Motor neuron (in vitro differentiated cells): ENCODE data around the gene CDCA4. TPM values are rescaled to one million over a fixed set of nuclear protein-coding genes. Genes with fewer than 3 reads are reported as not detected.
A peak's percentile ranks its signal among the peaks of the same experiment; 100 is the strongest.
"Not testable (repeated sequence)": the region's sequence is repeated elsewhere in the genome, so short reads cannot be mapped to it uniquely, and the experiment has no call there.

ENCODE experiments used
- ATAC-seq, 8 experiments: fragments of 200-7000 bp; cut with Tn5 transposase; replicated peaks in 6 of 8; 2 replicates each; pipeline ENCODE4 v1.8.0; 2021; ENCODE audit warnings: mild to moderate bottlenecking in 8 of 8, moderate library complexity in 8 of 8
- H3K27ac ChIP-seq, 2 donors: fragments of 250-450 bp; sonication (Bioruptor Pico); 2 replicates each; pipeline ENCODE4 v1.9.0; 2021; ENCODE audit warnings: antibody characterized with exemption in 2 of 2, mild to moderate bottlenecking in 2 of 2, moderate library complexity in 1 of 2
- H3K4me1 ChIP-seq, 2 donors: fragments of 250-450 bp; sonication (Bioruptor Pico); replicated peaks in 1 of 2; 2 replicates each; pipeline ENCODE4 v1.6.1; 2021; ENCODE audit warnings: antibody characterized with exemption in 2 of 2, mild to moderate bottlenecking in 2 of 2, moderate library complexity in 1 of 2
- H3K4me3 ChIP-seq, 5 donors: fragments of 250-450 bp; sonication (Bioruptor Pico); 2 replicates each; pipeline ENCODE4 v1.9.0; 2021; ENCODE audit warnings: antibody characterized with exemption in 5 of 5, mild to moderate bottlenecking in 5 of 5, moderate library complexity in 4 of 5
- WGBS, 10 experiments: fragments of 450-650 bp; shearing (Covaris generic); methylation state at CpG; one replicate each; pipeline ENCODE4 v1.0.0; 2022; 5-methylcytosine and 5-hydroxymethylcytosine counted together
- in situ Hi-C, 9 experiments: fragments of 400-800 bp; cut with MboI; loops; one replicate each; pipeline ENCODE4 v1.15.0; 2021; ENCODE audit warnings: low sequenced_read_pairs in 9 of 9, low pct_unique_long_range_greater_than_20kb in 2 of 9; ENCODE audit not compliant: unreplicated experiment in 9 of 9
- total RNA-seq, 8 experiments: library from RNA; unstranded; fragments of 300-600 nt; gene quantifications; 2 replicates each; pipeline versions ENCODE4 v1.2.3 to v1.2.4, GENCODE V29; 2022

CDCA4 gene
- total RNA-seq, 8 experiments from 2014 or later: 4.9 to 27.0 (median 5.6) TPM

- ATAC-seq: no peak
- WGBS, 10 experiments: 58 to 100% (median 80%) methylated on average over 3 to 9 of the region's 14 CpGs; no CpG with 5 or more reads in 1 of the 10 experiments
- Histone ChIP-seq H3K27ac (no peak overlapping the region), H3K4me1 (peaks cover 0 to 4% of the 10 kb centered on the region in 2 donors), H3K4me3 (no peak overlapping the region)
- in situ Hi-C loops: loop anchor here in 2 of 9 experiments (10.0 to 25.0 kb wide), 2 partner anchors 65 to 127 kb away; partner anchors contain the start of genes AHNAK2 (in 2 of the 2) and PLD4 (in 1 of the 2)
These were observed 18.7 kb upstream of the CDCA4 start for GRCh38 chr14:105039458-105040205.

GRCh38 chr14:105035616-105036015, 14.7 kb upstream of the CDCA4 start:
- not testable (repeated sequence) for H3K4me1 ChIP-seq, H3K4me3 ChIP-seq, H3K27ac ChIP-seq, ATAC-seq
- WGBS, 10 experiments: 75 to 100% (median 92%) methylated on average over 1 to 2 of the region's 2 CpGs; no CpG with 5 or more reads in 2 of the 10 experiments
- in situ Hi-C loops: loop anchor here in 1 of 9 experiments (25.0 kb wide), 1 partner anchor 123 kb away; the partner anchor contains the start of gene PLD4

- Histone ChIP-seq H3K4me3 (no peak overlapping the region), H3K27ac (no peak overlapping the region), H3K4me1 (peaks cover 10 to 14% of the 10 kb centered on the region in 2 donors)
- ATAC-seq: no peak
- WGBS, 10 experiments: 44 to 93% (median 71%) methylated on average over 1 to 15 of the region's 17 CpGs
- in situ Hi-C loops: loop anchor here in 1 of 9 experiments (25.0 kb wide), 1 partner anchor 122 kb away; the partner anchor contains the start of gene PLD4
These were observed 13.6 kb upstream of the CDCA4 start for GRCh38 chr14:105034315-105035039.

DNA sequence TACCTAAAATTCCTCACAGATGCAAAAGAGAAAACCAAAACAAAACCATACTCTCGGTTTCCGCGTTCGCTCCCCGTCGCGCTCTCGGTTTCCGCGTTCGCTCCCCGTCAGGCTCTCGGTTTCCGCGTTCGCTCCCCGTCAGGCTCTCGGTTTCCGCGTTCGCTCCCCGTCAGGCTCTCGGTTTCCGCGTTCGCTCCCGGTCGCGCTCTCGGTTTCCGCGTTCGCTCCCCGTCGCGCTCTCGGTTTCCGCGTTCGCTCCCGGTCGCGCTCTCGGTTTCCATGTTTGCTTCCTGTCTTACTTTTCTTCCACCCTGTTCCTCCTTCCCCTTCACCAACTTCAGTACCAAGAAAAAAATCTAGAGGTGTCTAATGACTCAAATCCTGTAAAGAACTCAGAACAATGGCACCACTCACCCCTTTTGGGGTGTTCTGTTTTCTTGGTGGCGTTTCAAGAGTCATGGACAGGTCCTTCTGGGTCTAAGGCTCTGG, 12.6 kb upstream of the CDCA4 start:
- ATAC-seq, H3K27ac ChIP-seq, H3K4me3 ChIP-seq: not testable (repeated sequence)
- peaks cover 10 to 12% of the 10 kb centered on the region in 2 donors for H3K4me1 ChIP-seq
- 0 to 93% (median 20%) methylated on average over 1 to 34 of the region's 45 CpGs; no CpG with 5 or more reads in 3 of the 10 experiments for WGBS, 10 experiments
- in situ Hi-C loops: loop anchor here in 1 of 9 experiments (25.0 kb wide), 1 partner anchor 121 kb away; the partner anchor contains the start of gene PLD4

DNA sequence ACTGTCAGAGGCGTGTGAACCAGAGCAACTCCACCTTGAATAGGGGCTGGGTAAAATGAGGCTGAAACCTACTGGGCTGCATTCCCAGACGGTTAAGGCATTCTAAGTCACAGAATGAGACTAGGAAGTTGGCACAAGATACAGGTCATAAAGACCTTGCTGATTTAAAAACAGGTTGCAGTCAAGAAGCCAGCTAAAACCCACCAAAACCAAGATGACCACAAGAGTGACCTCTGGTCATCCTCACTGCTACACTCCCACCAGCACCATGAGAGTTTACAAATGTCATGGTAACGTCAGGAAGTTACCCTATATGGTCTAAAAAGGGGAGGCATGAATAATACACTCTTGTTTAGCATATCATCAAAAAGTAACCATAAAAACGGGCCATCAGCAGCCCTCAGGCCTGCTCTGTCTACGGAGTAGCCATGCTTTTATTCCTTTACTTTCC, 11.6 kb upstream of the CDCA4 start:
- ATAC-seq: peak in 1 of 8 experiments; percentile 50
- in situ Hi-C loops: loop anchor here in 1 of 9 experiments (25.0 kb wide), 1 partner anchor 120 kb away; the partner anchor contains the start of gene PLD4
- not testable (repeated sequence) for H3K27ac ChIP-seq, H3K4me3 ChIP-seq
- WGBS, 10 experiments: 43 to 100% (median 79%) methylated on average over 1 to 5 of the region's 5 CpGs; no CpG with 5 or more reads in 1 of the 10 experiments
- peaks cover 10 to 12% of the 10 kb centered on the region in 2 donors for H3K4me1 ChIP-seq

- WGBS, 10 experiments: 59 to 100% (median 77%) methylated on average over 1 to 7 of the region's 9 CpGs; no CpG with 5 or more reads in 2 of the 10 experiments
- in situ Hi-C loops: loop anchor here in 1 of 9 experiments (25.0 kb wide), 1 partner anchor 119 kb away; the partner anchor contains the start of gene PLD4
- ATAC-seq: no peak
- Histone ChIP-seq H3K27ac (no peak overlapping the region), H3K4me3 (no peak overlapping the region), H3K4me1 (peaks cover 10 to 12% of the 10 kb centered on the region in 2 donors)
These were observed 10.0 kb upstream of the CDCA4 start for GRCh38 chr14:105030836-105031396.

DNA sequence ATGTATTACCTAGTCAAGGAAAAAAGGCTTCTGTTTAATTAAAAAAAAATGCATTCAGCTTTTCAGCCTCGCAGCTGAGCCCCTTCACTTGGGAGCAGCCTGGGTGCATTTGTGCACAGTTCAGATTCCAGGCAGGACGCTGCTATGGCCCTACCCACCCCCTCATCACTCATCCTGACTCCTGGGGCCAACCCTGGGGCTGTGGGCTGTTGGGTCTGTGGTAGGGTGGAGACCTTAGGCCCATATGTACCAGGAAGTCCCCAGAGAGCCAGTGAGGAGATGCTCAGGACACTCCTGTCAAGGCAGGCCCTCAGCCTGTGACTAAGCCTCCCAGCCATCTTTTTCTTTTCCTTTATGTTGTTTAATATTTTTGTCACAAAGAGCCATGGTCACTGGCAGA, 9.3 kb upstream of the CDCA4 start:
- Histone ChIP-seq H3K4me1 (peaks cover 10 to 12% of the 10 kb centered on the region in 2 donors), H3K27ac (peak overlapping the region in 1 of 2 donors; percentile 38), H3K4me3 (no peak overlapping the region)
- peak in 5 of 8 experiments; percentile 83 to 98 (median 98) for ATAC-seq
- WGBS, 10 experiments: 0 to 50% (median 21%) methylated on average over 1 to 2 of the region's 2 CpGs; no CpG with 5 or more reads in 4 of the 10 experiments
- in situ Hi-C loops: loop anchor here in 1 of 9 experiments (25.0 kb wide), 1 partner anchor 118 kb away; the partner anchor contains the start of gene PLD4

DNA sequence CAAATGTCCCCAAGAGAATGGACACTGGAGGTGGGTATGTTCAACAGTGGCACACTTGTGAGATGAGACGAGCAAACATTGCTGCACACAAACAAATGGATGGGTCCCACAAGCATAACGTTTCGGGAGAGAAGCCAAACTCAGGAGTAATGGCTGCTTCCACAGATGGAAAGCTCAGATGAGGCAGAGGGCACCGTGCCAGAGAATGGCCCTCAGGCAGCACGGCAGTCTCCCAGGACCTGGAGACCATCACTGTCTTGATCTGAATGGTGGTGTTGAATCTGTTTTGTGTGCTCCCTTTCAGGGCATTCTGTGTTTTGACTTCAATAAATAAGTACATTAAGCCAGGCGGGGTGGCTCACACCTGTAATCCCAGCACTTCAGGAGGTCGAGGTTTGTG, 8.5 kb upstream of the CDCA4 start:
- no peak for ATAC-seq
- Histone ChIP-seq H3K4me1 (peaks cover 10 to 12% of the 10 kb centered on the region in 2 donors), H3K27ac (peak overlapping the region in 1 of 2 donors; percentile 38), H3K4me3 (no peak overlapping the region)
- in situ Hi-C loops: loop anchor here in 1 of 9 experiments (25.0 kb wide), 1 partner anchor 117 kb away; the partner anchor contains the start of gene PLD4
- 52 to 100% (median 77%) methylated on average over 1 to 6 of the region's 7 CpGs; no CpG with 5 or more reads in 5 of the 10 experiments for WGBS, 10 experiments

GRCh38 chr14:105028251-105028927, 7.5 kb upstream of the CDCA4 start:
- Histone ChIP-seq H3K4me1 (peaks cover 10 to 12% of the 10 kb centered on the region in 2 donors), H3K27ac (no peak overlapping the region), H3K4me3 (no peak overlapping the region)
- WGBS, 10 experiments: 53 to 93% (median 80%) methylated on average over 1 to 12 of the region's 12 CpGs
- in situ Hi-C loops: loop anchor here in 1 of 9 experiments (25.0 kb wide), 1 partner anchor 116 kb away; the partner anchor contains the start of gene PLD4
- ATAC-seq: peak in 1 of 8 experiments; percentile 38

GRCh38 chr14:105027718-105028117, 6.8 kb upstream of the CDCA4 start:
- whole genome bisulfite sequencing, 10 experiments: 40 to 85% (median 68%) methylated on average over 1 to 4 of the region's 4 CpGs; no CpG with 5 or more reads in 1 of the 10 experiments
- not testable (repeated sequence) for H3K4me3 ChIP-seq, H3K27ac ChIP-seq
- ATAC-seq: peak in 1 of 8 experiments; percentile 9
- in situ Hi-C loops: loop anchor here in 1 of 9 experiments (25.0 kb wide), 1 partner anchor 115 kb away; the partner anchor contains the start of gene PLD4
- peaks cover 10 to 12% of the 10 kb centered on the region in 2 donors for H3K4me1 ChIP-seq

- in situ Hi-C loops: loop anchor here in 1 of 9 experiments (25.0 kb wide), 1 partner anchor 115 kb away; the partner anchor contains the start of gene PLD4
- H3K4me1 ChIP-seq: peaks cover 15 to 16% of the 10 kb centered on the region in 2 donors
- peak in 1 of 8 experiments; percentile 46 for ATAC-seq
- no peak overlapping the region for H3K4me3 ChIP-seq
- 20 to 100% (median 60%) methylated on average over 1 of the region's 1 CpG; no CpG with 5 or more reads in 3 of the 10 experiments for WGBS, 10 experiments
- H3K27ac ChIP-seq: no peak overlapping the region
These were observed 6.1 kb upstream of the CDCA4 start for GRCh38 chr14:105026802-105027563.
